Stimulated activated CD4-positive, alpha-beta T cell treated with anti-CD3 and anti-CD28 coated beads, TNF-alpha, amount 100 ng/mL, for 4 hours (primary cell): Measurements from ENCODE around the gene NUBP2.

Experiments used
- DNase-seq, 3 experiments: peaks; one replicate each; pipeline ENCODE4 v3.0.0-alpha.2; 2020; ENCODE audit warnings: low read depth in 3 of 3

Gene NUBP2

GRCh38 chr16:1782408-1783264, at the start of gene NUBP2, which contains the start of gene SPSB3:
Gene NUBP2 (plus strand): TSS chr16:1782960. CDS start chr16:1783021, 61 bp downstream.
Gene SPSB3 (minus strand): TSS chr16:1782571. CDS start chr16:1781483, 1,088 bp downstream.
- peak; percentile 87 to 96 (median 92) for DNase-seq

- no peak for DNase-seq
These were observed 48.6 kb upstream of the NUBP2 start for GRCh38 chr16:1734123-1734522.

- no peak for DNase-seq
These were observed 47.9 kb upstream of the NUBP2 start for GRCh38 chr16:1734816-1735215.

- DNase-seq: no peak
These were observed 42.5 kb upstream of the NUBP2 start for GRCh38 chr16:1740234-1740633.

GRCh38 chr16:1740781-1741490, 41.8 kb upstream of the NUBP2 start:
- no peak for DNase-seq

GRCh38 chr16:1741553-1742165, 41.1 kb upstream of the NUBP2 start:
- no peak for DNase-seq

- no peak for DNase-seq
These were observed 39.1 kb upstream of the NUBP2 start for GRCh38 chr16:1743376-1744337.

GRCh38 chr16:1744338-1744840, 38.4 kb upstream of the NUBP2 start:
- DNase-seq: no peak

- DNase-seq: no peak
These were observed 37.4 kb upstream of the NUBP2 start for GRCh38 chr16:1745181-1745899.

GRCh38 chr16:1745900-1746692, 36.7 kb upstream of the NUBP2 start:
- DNase-seq: no peak

GRCh38 chr16:1746693-1747195, 36.0 kb upstream of the NUBP2 start:
- no peak for DNase-seq

- DNase-seq: no peak
These were observed 34.8 kb upstream of the NUBP2 start for GRCh38 chr16:1747934-1748333.

- DNase-seq: no peak
These were observed 33.3 kb upstream of the NUBP2 start for GRCh38 chr16:1749152-1750117.

- DNase-seq: no peak
These were observed 30.8 kb upstream of the NUBP2 start for GRCh38 chr16:1751946-1752345.

GRCh38 chr16:1752853-1753252, 29.9 kb upstream of the NUBP2 start:
- DNase-seq: no peak

- no peak for DNase-seq
These were observed 28.6 kb upstream of the NUBP2 start for GRCh38 chr16:1754204-1754603.

- no peak for DNase-seq
These were observed 24.9 kb upstream of the NUBP2 start for GRCh38 chr16:1757714-1758461.
